Uterus (tissue), 4 donors: Measurements from ENCODE around the gene CHST15. TPM values are rescaled to one million over a fixed set of nuclear protein-coding genes. Genes with fewer than 3 reads are reported as not detected.

Experiments
- DNase-seq, 2 donors: peaks; one replicate each; pipeline ENCODE4 v3.0.0-alpha.2; 2019 to 2020
- H3K27ac ChIP-seq, 2 donors: fragments of 200-600 bp; sonication (generic); 1 replicate in 1 of 2; 2 replicates in 1 of 2; pipeline ENCODE4 v1.5.1; 2016 to 2018
- H3K27me3 ChIP-seq, 2 donors: fragments of 200-600 bp; sonication (generic); one replicate each; pipeline ENCODE4 v1.5.1; 2018 to 2019; ENCODE audit warnings: control low read depth in 1 of 2
- H3K36me3 ChIP-seq, 2 donors: fragments of 200-600 bp; sonication (generic); one replicate each; pipeline ENCODE4 v1.5.1; 2019; ENCODE audit warnings: control low read depth in 1 of 2
- H3K4me1 ChIP-seq, 2 donors: fragments of 200-600 bp; sonication (generic); one replicate each; pipeline ENCODE4 v1.5.1; 2018 to 2019; ENCODE audit warnings: control low read depth in 1 of 2
- H3K4me3 ChIP-seq, 2 donors: fragments of 200-600 bp; sonication (generic); 1 replicate in 1 of 2; 2 replicates in 1 of 2; pipeline ENCODE4 v1.5.1; 2018 to 2019; ENCODE audit warnings: mild to moderate bottlenecking in 1 of 2
- H3K9me3 ChIP-seq, 2 donors: fragments of 200-600 bp; sonication (generic); one replicate each; pipeline ENCODE4 v1.5.1; 2019; ENCODE audit warnings: control low read depth in 1 of 2
- CTCF ChIP-seq, 4 experiments: fragments of 200-600 bp in 2 of 4; fragments of 450-650 bp in 2 of 4; sonication (generic) in 2 of 4; IDR thresholded peaks; one replicate each; pipeline ENCODE4 v1.5.1; 2016 to 2019; ENCODE audit warnings: antibody characterized with exemption in 4 of 4, mild to moderate bottlenecking in 2 of 4, moderate library complexity in 1 of 4
- POLR2A ChIP-seq, 2 donors: fragments of 450-650 bp; IDR thresholded peaks; one replicate each; pipeline ENCODE4 v1.6.1; 2016; ENCODE audit warnings: antibody characterized with exemption in 2 of 2, mild to moderate bottlenecking in 1 of 2, moderate library complexity in 1 of 2
- intact Hi-C: fragments of 100-400 bp; cut with DNase I; formaldehyde crosslinking; loops from one replicate; pipeline ENCODE4 v1.15.1; 2023; ENCODE audit warnings: low total_unique reads
- total RNA-seq, 4 donors: library from RNA; depleted of rRNA in 3 of 4; stranded (reverse); fragments of >200 nt in 3 of 4; gene quantifications; one replicate each; pipeline versions ENCODE4 v1.1.0 to v1.2.4, GENCODE V29; 2014 to 2023
- donor health status: DM: yes; HTN: yes; CAD: no.

The CHST15 gene
- total RNA-seq, 4 donors from 2014 or later: 9.7 to 28.5 (median 17.8) TPM

- intact Hi-C loops: no loop called here
- Histone ChIP-seq H3K9me3 (no peaks in the 10 kb centered on the region), H3K27ac (no peak overlapping the region), H3K4me3 (no peak overlapping the region), H3K27me3 (no peaks in the 10 kb centered on the region), H3K36me3 (no peaks in the 10 kb centered on the region), H3K4me1 (no peaks in the 10 kb centered on the region)
- DNase-seq: no peak
- no peak for TF ChIP-seq CTCF (IDR thresholded peaks at IDR 0.05)
- no peak for TF ChIP-seq POLR2A (IDR thresholded peaks at IDR 0.05)
Measured at GRCh38 chr10:124045801-124046355, 47.5 kb downstream of the CHST15 start.

- intact Hi-C loops: no loop called here
- Histone ChIP-seq H3K4me1 (no peaks in the 10 kb centered on the region), H3K4me3 (no peak overlapping the region), H3K9me3 (no peaks in the 10 kb centered on the region), H3K27ac (no peak overlapping the region), H3K36me3 (no peaks in the 10 kb centered on the region), H3K27me3 (no peaks in the 10 kb centered on the region)
- DNase-seq: no peak
- TF ChIP-seq POLR2A (IDR thresholded peaks at IDR 0.05) (no peak), CTCF (IDR thresholded peaks at IDR 0.05) (no peak)
Measured at GRCh38 chr10:124045276-124045675, 48.1 kb downstream of the CHST15 start.

- Histone ChIP-seq H3K4me1 (no peaks in the 10 kb centered on the region), H3K9me3 (no peaks in the 10 kb centered on the region), H3K36me3 (no peaks in the 10 kb centered on the region), H3K27ac (no peak overlapping the region), H3K4me3 (no peak overlapping the region), H3K27me3 (no peaks in the 10 kb centered on the region)
- intact Hi-C loops: no loop called here
- DNase-seq: no peak
- TF ChIP-seq CTCF (IDR thresholded peaks at IDR 0.05) (no peak), POLR2A (IDR thresholded peaks at IDR 0.05) (no peak)
Measured at GRCh38 chr10:124044143-124044862, 49.1 kb downstream of the CHST15 start.

GRCh38 chr10:124043310-124044142 is 49.9 kb downstream of the CHST15 start:
- H3K4me3 ChIP-seq: no peak overlapping the region
- H3K9me3 ChIP-seq: no peaks in the 10 kb centered on the region
- no peak overlapping the region for H3K27ac ChIP-seq
- intact Hi-C loops: no loop called here
- no peaks in the 10 kb centered on the region for H3K27me3 ChIP-seq
- TF ChIP-seq POLR2A (IDR thresholded peaks at IDR 0.05) (no peak), CTCF (IDR thresholded peaks at IDR 0.05) (no peak)
- no peaks in the 10 kb centered on the region for H3K36me3 ChIP-seq
- H3K4me1 ChIP-seq: no peaks in the 10 kb centered on the region
- DNase-seq: no peak
